K562 (cell line): ENCODE measurements around the gene GPC2. TPM values are rescaled to one million over a fixed set of nuclear protein-coding genes. Genes with fewer than 3 reads are reported as not detected.

ENCODE experiments used
- ATAC-seq: fragments of 200-7000 bp; cut with Tn5 transposase; 3 replicates; pipeline ENCODE4 v1.9.1; 2020; ENCODE audit warnings: moderate library complexity
- BruUV-seq: library from RNA; stranded (reverse); fragments of 400-500 nt; replicated peaks from 2 replicates; lab custom pipeline; 2021; lab: Mats Ljungman, UMichigan
- CTCF ChIA-PET: fragments of 300-600 bp; formaldehyde crosslinking; extraction: SDS; loops from one replicate; lab custom pipeline; 2021; ENCODE audit warnings: low intra/inter-chr PET ratio; lab: Yijun Ruan, JAX
- POLR2A ChIA-PET: fragments of 300-600, 350-650 bp; sonication (Branson Sonifier 250); formaldehyde crosslinking; extraction: SDS; loops from one replicate; lab custom pipeline; 2021; ENCODE audit warnings: antibody characterized with exemption, inconsistent platforms; lab: Yijun Ruan, JAX
- DNase-seq, 4 experiments: peaks; one replicate each; pipeline versions ENCODE4 v3.0.0 to v3.0.0-alpha.2; 2011 to 2018; ENCODE audit warnings: low spot score in 3 of 4, mixed read lengths in 3 of 4; ENCODE audit errors: extremely low read depth in 1 of 4
- FAIRE-seq: peaks from 2 replicates; lab custom pipeline; 2011; peaks lifted over from hg19 to GRCh38; lab: Jason Lieb, UNC
- H2AFZ ChIP-seq: 2 replicates; pipeline ENCODE4 v1.6.0; 2011; ENCODE audit warnings: low read depth, low read length, control low read depth, inconsistent platforms
- H3K27ac ChIP-seq: fragments of 200-600 bp; 3 replicates; pipeline ENCODE4 v1.8.0; 2011; ENCODE audit warnings: low read depth, mild to moderate bottlenecking, control low read depth, inconsistent platforms, low read length, moderate library complexity, mixed read lengths; ENCODE audit errors: extremely low read depth
- H3K27me3 ChIP-seq, 2 experiments: fragments of 300-600 bp in 1 of 2; 2 replicates in 1 of 2; 3 replicates in 1 of 2; pipeline versions ENCODE4 v1.6.0 to v1.8.0; 2011; ENCODE audit warnings: inconsistent platforms in 2 of 2, low read length in 2 of 2, mild to moderate bottlenecking in 1 of 2, mixed read lengths in 1 of 2, moderate library complexity in 1 of 2; ENCODE audit not compliant: control insufficient read depth in 2 of 2, insufficient read depth in 2 of 2
- H3K36me3 ChIP-seq: fragments of 300-600 bp; 3 replicates; pipeline ENCODE4 v1.8.0; 2011; ENCODE audit warnings: mild to moderate bottlenecking, low read length, inconsistent platforms; ENCODE audit not compliant: control insufficient read depth, insufficient read depth
- H3K4me1 ChIP-seq, 2 experiments: fragments of 200-600 bp in 1 of 2; replicated peaks in 1 of 2; 2 replicates in 1 of 2; 3 replicates in 1 of 2; pipeline versions ENCODE4 v1.5.1 to v1.8.0; 2011; ENCODE audit warnings: inconsistent platforms in 2 of 2, low read length in 2 of 2, mild to moderate bottlenecking in 1 of 2, mixed read lengths in 1 of 2, moderate library complexity in 1 of 2; ENCODE audit not compliant: control insufficient read depth in 2 of 2, insufficient read depth in 2 of 2
- H3K4me2 ChIP-seq: 2 replicates; pipeline ENCODE4 v1.6.1; 2011; ENCODE audit warnings: low read length, control low read depth, inconsistent platforms, mixed read lengths; ENCODE audit not compliant: insufficient read depth
- H3K4me3 ChIP-seq: fragments of 200-600 bp; sonication (generic), shearing (Covaris generic); 2 replicates; pipeline ENCODE4 v1.5.1; 2016; ENCODE audit warnings: control low read depth, inconsistent platforms
- H3K79me2 ChIP-seq: fragments of 200-600 bp; 3 replicates; pipeline ENCODE4 v1.8.0; 2011; ENCODE audit warnings: low read length, inconsistent platforms; ENCODE audit not compliant: control insufficient read depth, insufficient read depth
- H3K9ac ChIP-seq, 2 experiments: 2 replicates each; pipeline versions ENCODE4 v1.6.0 to v1.6.1; 2011; ENCODE audit warnings: low read depth in 2 of 2, low read length in 2 of 2, control low read depth in 1 of 2, inconsistent platforms in 1 of 2, mild to moderate bottlenecking in 1 of 2, mixed read lengths in 1 of 2; ENCODE audit not compliant: insufficient read depth in 1 of 2
- H3K9me1 ChIP-seq: one replicate; pipeline ENCODE4 v1.6.0; 2011; ENCODE audit warnings: inconsistent platforms, mild to moderate bottlenecking, low read length, moderate library complexity; ENCODE audit not compliant: control insufficient read depth, insufficient read depth
- H3K9me3 ChIP-seq: replicated peaks from 2 replicates; pipeline ENCODE4 v1.5.1; 2011; ENCODE audit warnings: low read depth, low read length, inconsistent platforms; ENCODE audit not compliant: control insufficient read depth, insufficient read depth
- H4K20me1 ChIP-seq: replicated peaks from 2 replicates; pipeline ENCODE4 v1.6.1; 2011; ENCODE audit warnings: low read length, inconsistent platforms, mixed read lengths; ENCODE audit not compliant: control insufficient read depth, insufficient read depth
- CBFA2T3 ChIP-seq: fragments of 450-650 bp; IDR thresholded peaks from 2 replicates; pipeline ENCODE4 v1.6.1; 2017
- GATA2 ChIP-seq: sonication (generic); formaldehyde crosslinking; IDR thresholded peaks from 2 replicates; pipeline ENCODE4 v1.4.0; 2020; ENCODE audit warnings: mild to moderate bottlenecking, missing genetic modification reagents
- MEIS2 ChIP-seq: fragments of 450-650 bp; IDR thresholded peaks from 2 replicates; pipeline ENCODE4 v1.6.1; 2014; ENCODE audit warnings: mild to moderate bottlenecking; ENCODE audit not compliant: partially characterized antibody
- RCOR1 ChIP-seq, 2 experiments: IDR thresholded peaks; 2 replicates each; pipeline ENCODE4 v1.6.1; 2012; ENCODE audit warnings: low read depth in 2 of 2, low read length in 2 of 2, borderline replicate concordance in 1 of 2, improper control_type of control experiment in 1 of 2
- TAL1 ChIP-seq: fragments of 450-650 bp; IDR thresholded peaks from 2 replicates; pipeline ENCODE4 v1.6.1; 2016; ENCODE audit warnings: mild to moderate bottlenecking
- TCF3 ChIP-seq: sonication (generic); formaldehyde crosslinking; IDR thresholded peaks from 2 replicates; pipeline ENCODE4 v1.4.0; 2020; ENCODE audit warnings: mild to moderate bottlenecking, missing genetic modification reagents
- USF2 ChIP-seq: sonication (generic); formaldehyde crosslinking; IDR thresholded peaks from 2 replicates; pipeline ENCODE4 v1.5.0; 2020; ENCODE audit warnings: missing genetic modification reagents
- ZBTB49 ChIP-seq: sonication (generic); formaldehyde crosslinking; IDR thresholded peaks from 2 replicates; pipeline ENCODE4 v1.8.0; 2022; ENCODE audit warnings: missing genetic modification reagents, mild to moderate bottlenecking, borderline replicate concordance
- ZKSCAN8 ChIP-seq: fragments of 200-800 bp; sonication (Bioruptor generic); IDR thresholded peaks from 2 replicates; pipeline ENCODE4 v1.6.1; 2016; ENCODE audit warnings: missing genetic modification characterization, missing compliant biosample characterization
- WGBS: fragments of 100-300 bp; shearing (Covaris generic); methylation state at CpG from one replicate; pipeline ENCODE4 v1.1.6; 2016; ENCODE audit warnings: low coverage, mixed read lengths; ENCODE audit not compliant: insufficient coverage; ENCODE audit errors: missing lambda C conversion rate; 5-methylcytosine and 5-hydroxymethylcytosine counted together
- in situ Hi-C: fragments of 300-500 bp; cut with MboI; formaldehyde crosslinking; loops from 4 replicates; pipeline ENCODE4 v1.15.0; 2018; ENCODE audit warnings: inconsistent platforms, mixed read lengths
- intact Hi-C: fragments of 100-400 bp; cut with micrococcal nuclease; formaldehyde crosslinking; loops from 2 replicates; pipeline ENCODE4 v1.14.2; 2022
- polyA plus RNA-seq, 8 experiments: library from polyadenylated mRNA; depleted of rRNA in 4 of 8; stranded (reverse) in 5 of 8; unstranded in 3 of 8; fragments of >200 nt; fragmentation: Nextera tagmentation in 2 of 8; fragmentation: Illumina TruSeq in 1 of 8; extraction: Ambion mirVana in 2 of 8; extraction: Trizol in 1 of 8; gene quantifications; 2 replicates each; pipeline versions ENCODE4 v1.2.1 to v1.2.3, GENCODE V29; 2011 to 2014; ENCODE audit warnings: inconsistent platforms in 1 of 8, missing spikeins in 1 of 8
- total RNA-seq, 7 experiments: library from RNA; depleted of rRNA in 6 of 7; stranded (reverse); fragments of >200 nt in 6 of 7; fragmentation: Illumina TruSeq in 2 of 7; extraction: Trizol in 2 of 7; gene quantifications; 2 replicates each; pipeline versions ENCODE4 v1.2.1 to v1.2.3, GENCODE V29; 2011 to 2021; ENCODE audit warnings: low replicate concordance in 1 of 7
- TF ChIP-seq, protein P1 (sequence below): sonication (generic); formaldehyde crosslinking; IDR thresholded peaks from 2 replicates; pipeline ENCODE4 v1.8.1; 2023; ENCODE audit warnings: mild to moderate bottlenecking, missing genetic modification reagents
- TF ChIP-seq, protein P2 (sequence below), 2 experiments: fragments of 200-800 bp in 1 of 2; sonication (Bioruptor generic) in 1 of 2; sonication (generic) in 1 of 2; formaldehyde crosslinking in 1 of 2; IDR thresholded peaks in 1 of 2; conservative IDR thresholded peaks in 1 of 2; 2 replicates each; pipeline versions ENCODE4 v1.5.0 to v1.6.1; 2016 to 2020; ENCODE audit warnings: missing compliant biosample characterization in 1 of 2, missing genetic modification characterization in 1 of 2, missing genetic modification reagents in 1 of 2

Gene GPC2
- total and polyA plus RNA-seq, 9 of the 15 experiments (the other 6 are each of a cell fraction or from before 2014, with no cell fraction given), result 0.06 to 7.7 (median 1.4) TPM; not detected in 1

GRCh38 chr7:100120733-100121036 is 56.5 kb downstream of the GPC2 start:
- no peak for FAIRE-seq
- H3K4me3 ChIP-seq, result peak overlapping the region; percentile 72
- peak in 2 of 4 experiments; percentile 5 to 50 for DNase-seq
- TF ChIP-seq, protein P1, sequence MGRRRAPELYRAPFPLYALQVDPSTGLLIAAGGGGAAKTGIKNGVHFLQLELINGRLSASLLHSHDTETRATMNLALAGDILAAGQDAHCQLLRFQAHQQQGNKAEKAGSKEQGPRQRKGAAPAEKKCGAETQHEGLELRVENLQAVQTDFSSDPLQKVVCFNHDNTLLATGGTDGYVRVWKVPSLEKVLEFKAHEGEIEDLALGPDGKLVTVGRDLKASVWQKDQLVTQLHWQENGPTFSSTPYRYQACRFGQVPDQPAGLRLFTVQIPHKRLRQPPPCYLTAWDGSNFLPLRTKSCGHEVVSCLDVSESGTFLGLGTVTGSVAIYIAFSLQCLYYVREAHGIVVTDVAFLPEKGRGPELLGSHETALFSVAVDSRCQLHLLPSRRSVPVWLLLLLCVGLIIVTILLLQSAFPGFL, result 0 out of 2 replicates have a peak, but pooled peaks have one; percentile 57
- TF ChIP-seq ZKSCAN8, result peak; percentile 94
- peak; percentile 64 for TF ChIP-seq CBFA2T3
- TF ChIP-seq RCOR1 (IDR thresholded peaks at IDR 0.05; ENCODE audit: borderline replicate concordance in 1 of 2, low read depth in 2 of 2, low read length in 2 of 2), result 0 out of 4 replicates have a peak, but pooled peaks of 1 of the 2 experiments have one; percentile 24
- peak; percentile 39 for TF ChIP-seq TCF3 (CRISPR knock-in tag)
- TF ChIP-seq ZBTB49 (CRISPR knock-in tag), result 0 out of 2 replicates have a peak, but pooled peaks have one; percentile 29
- 0 out of 2 replicates have a peak, but pooled peaks have one; percentile 2 for TF ChIP-seq TAL1
- no peak for TF ChIP-seq USF2
- TF ChIP-seq GATA2 (CRISPR knock-in tag), result no peak
- TF ChIP-seq MEIS2, result peak; percentile 36
- TF ChIP-seq, protein P2, sequence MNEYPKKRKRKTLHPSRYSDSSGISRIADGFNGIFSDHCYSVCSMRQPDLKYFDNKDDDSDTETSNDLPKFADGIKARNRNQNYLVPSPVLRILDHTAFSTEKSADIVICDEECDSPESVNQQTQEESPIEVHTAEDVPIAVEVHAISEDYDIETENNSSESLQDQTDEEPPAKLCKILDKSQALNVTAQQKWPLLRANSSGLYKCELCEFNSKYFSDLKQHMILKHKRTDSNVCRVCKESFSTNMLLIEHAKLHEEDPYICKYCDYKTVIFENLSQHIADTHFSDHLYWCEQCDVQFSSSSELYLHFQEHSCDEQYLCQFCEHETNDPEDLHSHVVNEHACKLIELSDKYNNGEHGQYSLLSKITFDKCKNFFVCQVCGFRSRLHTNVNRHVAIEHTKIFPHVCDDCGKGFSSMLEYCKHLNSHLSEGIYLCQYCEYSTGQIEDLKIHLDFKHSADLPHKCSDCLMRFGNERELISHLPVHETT (CRISPR knock-in tag; conservative IDR thresholded peaks at IDR 0.05 in 1 of 2, IDR thresholded peaks at IDR 0.05 in 1 of 2), result peak in 1 of 2 experiments; percentile 34; a peak in 1 of 4 replicates
- H2AFZ ChIP-seq, result peak overlapping the region; percentile 95
- no peak for ATAC-seq
- H3K9me3 ChIP-seq, result no peaks in the 10 kb centered on the region
- intact Hi-C loops (no loop called here), in situ Hi-C loops (no loop called here)
- BruUV-seq, result no TSS peak
- ChIA-PET CTCF (no interaction called here), POLR2A (interaction anchor here (1.0 to 1.7 kb wide), 4 partner anchors 11 to 99 kb away, joined by 3 to 15 read pairs (median 3); partner anchors contain the start of genes AP4M1 and MCM7)
- 0 out of 2 replicates have a peak, but pooled peaks cover 4% of the 10 kb centered on the region for H4K20me1 ChIP-seq
- peaks cover 35 to 52% of the 10 kb centered on the region in 2 experiments for H3K4me1 ChIP-seq
- peak overlapping the region; percentile 86 to 88; a peak in 3 of 4 replicates for H3K9ac ChIP-seq
- H3K36me3 ChIP-seq, result no peaks in the 10 kb centered on the region; the same call in 2 of the 3 replicates
- no peaks in the 10 kb centered on the region for H3K27me3 ChIP-seq
- peak overlapping the region; percentile 88 for H3K27ac ChIP-seq
- peak overlapping the region; percentile 99 for H3K4me2 ChIP-seq
- 8% methylated on average over 1 of the region's 1 CpG for WGBS
- peaks cover 27% of the 10 kb centered on the region for H3K79me2 ChIP-seq
- H3K9me1 ChIP-seq, result no peaks in the 10 kb centered on the region
